Measurements from ENCODE around the gene HERPUD1.

Gene HERPUD1

GRCh38 chr16:56896244-56896643, 35.7 kb upstream of the HERPUD1 start:
- no peak overlapping the region for H3K4me3 ChIP-seq (ENCODE audit: low read length, poor library complexity, severe bottlenecking)
- H3K9ac ChIP-seq (ENCODE audit: low read depth, low read length, poor library complexity, severe bottlenecking) = no peak overlapping the region
- no peaks in the 10 kb centered on the region for H3K27me3 ChIP-seq (ENCODE audit: insufficient read depth, low read length, poor library complexity, severe bottlenecking)
- H3K9me2 ChIP-seq (replicated peaks; ENCODE audit: low read depth, low read length) = no peaks in the 10 kb centered on the region
- no peak overlapping the region for H3K4me2 ChIP-seq (ENCODE audit: low read depth, low read length, poor library complexity, severe bottlenecking)
- TF ChIP-seq CTCF (conservative IDR thresholded peaks at IDR 0.05; ENCODE audit: low read length) = no peak
- no peak for TF ChIP-seq EZH2phosphoT487 (IDR thresholded peaks at IDR 0.05; ENCODE audit: borderline replicate concordance)
- no peaks in the 10 kb centered on the region for H4K20me1 ChIP-seq (ENCODE audit: insufficient read depth, low read length, poor library complexity, severe bottlenecking)
- H3K9me3 ChIP-seq (ENCODE audit: insufficient read depth, low read depth, low read length) = no peaks in the 10 kb centered on the region
- H3K79me2 ChIP-seq (ENCODE audit: insufficient read depth, low read length) = no peaks in the 10 kb centered on the region
- H3F3A ChIP-seq (ENCODE audit: low read depth) = no peaks in the 10 kb centered on the region
- H3K4me1 ChIP-seq (ENCODE audit: insufficient read depth, low read length, poor library complexity, severe bottlenecking) = no peaks in the 10 kb centered on the region
- no peak overlapping the region for H2AFZ ChIP-seq (ENCODE audit: low read length)
- H3K36me3 ChIP-seq (ENCODE audit: insufficient read depth, low read length) = no peaks in the 10 kb centered on the region

GRCh38 chr16:56897026-56897799, 34.7 kb upstream of the HERPUD1 start:
- Histone ChIP-seq H2AFZ (ENCODE audit: low read length) (no peak overlapping the region), H3K4me3 (ENCODE audit: low read length, poor library complexity, severe bottlenecking) (no peak overlapping the region), H4K20me1 (ENCODE audit: insufficient read depth, low read length, poor library complexity, severe bottlenecking) (no peaks in the 10 kb centered on the region), H3K4me1 (ENCODE audit: insufficient read depth, low read length, poor library complexity, severe bottlenecking) (no peaks in the 10 kb centered on the region), H3K4me2 (ENCODE audit: low read depth, low read length, poor library complexity, severe bottlenecking) (no peak overlapping the region), H3K27me3 (ENCODE audit: insufficient read depth, low read length, poor library complexity, severe bottlenecking) (no peaks in the 10 kb centered on the region), H3K9ac (ENCODE audit: low read depth, low read length, poor library complexity, severe bottlenecking) (no peak overlapping the region), H3K36me3 (ENCODE audit: insufficient read depth, low read length) (no peaks in the 10 kb centered on the region), H3K9me3 (ENCODE audit: insufficient read depth, low read depth, low read length) (no peaks in the 10 kb centered on the region), H3K9me2 (replicated peaks; ENCODE audit: low read depth, low read length) (no peaks in the 10 kb centered on the region), H3K79me2 (ENCODE audit: insufficient read depth, low read length) (no peaks in the 10 kb centered on the region), H3F3A (ENCODE audit: low read depth) (no peaks in the 10 kb centered on the region)
- TF ChIP-seq EZH2phosphoT487 (IDR thresholded peaks at IDR 0.05; ENCODE audit: borderline replicate concordance) = no peak
- TF ChIP-seq CTCF (conservative IDR thresholded peaks at IDR 0.05; ENCODE audit: low read length) = no peak

GRCh38 chr16:56898847-56899246, 33.1 kb upstream of the HERPUD1 start:
- H3K9ac ChIP-seq (ENCODE audit: low read depth, low read length, poor library complexity, severe bottlenecking) = no peak overlapping the region
- no peaks in the 10 kb centered on the region for H3K9me2 ChIP-seq (replicated peaks; ENCODE audit: low read depth, low read length)
- H3K4me3 ChIP-seq (ENCODE audit: low read length, poor library complexity, severe bottlenecking) = no peak overlapping the region
- H3K4me2 ChIP-seq (ENCODE audit: low read depth, low read length, poor library complexity, severe bottlenecking) = no peak overlapping the region
- H3K4me1 ChIP-seq (ENCODE audit: insufficient read depth, low read length, poor library complexity, severe bottlenecking) = no peaks in the 10 kb centered on the region
- H4K20me1 ChIP-seq (ENCODE audit: insufficient read depth, low read length, poor library complexity, severe bottlenecking) = no peaks in the 10 kb centered on the region
- no peak overlapping the region for H2AFZ ChIP-seq (ENCODE audit: low read length)
- no peaks in the 10 kb centered on the region for H3K27me3 ChIP-seq (ENCODE audit: insufficient read depth, low read length, poor library complexity, severe bottlenecking)
- H3K36me3 ChIP-seq (ENCODE audit: insufficient read depth, low read length) = no peaks in the 10 kb centered on the region
- H3K9me3 ChIP-seq (ENCODE audit: insufficient read depth, low read depth, low read length) = no peaks in the 10 kb centered on the region
- TF ChIP-seq CTCF (conservative IDR thresholded peaks at IDR 0.05; ENCODE audit: low read length) = no peak
- no peak for TF ChIP-seq EZH2phosphoT487 (IDR thresholded peaks at IDR 0.05; ENCODE audit: borderline replicate concordance)
- H3K79me2 ChIP-seq (ENCODE audit: insufficient read depth, low read length) = no peaks in the 10 kb centered on the region
- H3F3A ChIP-seq (ENCODE audit: low read depth) = no peaks in the 10 kb centered on the region
